ENCODE data around the gene SMYD5. TPM values are rescaled to one million over a fixed set of nuclear protein-coding genes. Genes with fewer than 3 reads are reported as not detected.

Gene SMYD5
- total RNA-seq, 1 experiment from 2014 or later: 37.4 TPM

- no peaks in the 10 kb centered on the region for H3K27me3 ChIP-seq (ENCODE audit: insufficient read depth, low read length)
- RAD21 ChIA-PET (ENCODE audit: low non-redundant PET in 1 of 2, low total read pairs in 2 of 2, uncharacterized antibody in 2 of 2, unreplicated experiment in 2 of 2): no interaction called here
- H3K9me3 ChIP-seq (ENCODE audit: control insufficient read depth in 1 of 2, insufficient read depth in 1 of 2, low read depth in 1 of 2, low read length in 2 of 2): no peaks in the 10 kb centered on the region
- no peak overlapping the region for H2AFZ ChIP-seq (ENCODE audit: low read depth, low read length, poor library complexity, severe bottlenecking)
- BruUV-seq (replicated peaks): no TSS peak
- intact Hi-C loops (cut with micrococcal nuclease): no loop called here
- H3K36me3 ChIP-seq (ENCODE audit: control insufficient read depth in 1 of 2, insufficient read depth in 2 of 2, low read length in 2 of 2): peaks cover 74 to 79% of the 10 kb centered on the region in 2 experiments
- H3K9ac ChIP-seq (ENCODE audit: low read length): no peak overlapping the region
- no peak overlapping the region for H3K4me3 ChIP-seq (replicated peaks in 1 of 2; ENCODE audit: low read depth in 1 of 2, low read length in 2 of 2)
- TF ChIP-seq ATF3 (IDR thresholded peaks at IDR 0.05) (no peak), JUND (IDR thresholded peaks at IDR 0.05) (no peak), ZFX (IDR thresholded peaks at IDR 0.05) (no peak), FOSL1 (IDR thresholded peaks at IDR 0.05; ENCODE audit: low read depth) (no peak), ELF1 (IDR thresholded peaks at IDR 0.05; ENCODE audit: borderline replicate concordance, low read depth) (no peak), YY1 (IDR thresholded peaks at IDR 0.05; ENCODE audit: extremely low read depth, insufficient replicate concordance, low read depth, low read length) (no peak), ZBTB33 (IDR thresholded peaks at IDR 0.05; ENCODE audit: extremely low read depth, insufficient replicate concordance, low read length) (no peak), CEBPB (IDR thresholded peaks at IDR 0.05; ENCODE audit: low read depth) (no peak), CBX3 (IDR thresholded peaks at IDR 0.05; ENCODE audit: low read depth) (no peak), EGR1 (IDR thresholded peaks at IDR 0.05; ENCODE audit: low read depth) (no peak), TCF7L2 (IDR thresholded peaks at IDR 0.05; ENCODE audit: borderline replicate concordance, extremely low read depth, insufficient read depth, insufficient read length) (no peak), EZH2phosphoT487 (IDR thresholded peaks at IDR 0.05; ENCODE audit: borderline replicate concordance) (no peak)
- no peak overlapping the region for H3K4me2 ChIP-seq (ENCODE audit: low read length)
- POLR2A ChIA-PET: no interaction called here
- ATAC-seq: no peak
- no peak for DNase-seq (ENCODE audit: low read depth, low spot score)
- CTCF ChIA-PET: no interaction called here
- no peak overlapping the region for H3K27ac ChIP-seq (ENCODE audit: low read depth, low read length)
- peaks cover 15% of the 10 kb centered on the region; the same call in 1 of the 2 replicates for H4K20me1 ChIP-seq (ENCODE audit: insufficient read depth)
- no peaks in the 10 kb centered on the region for H3K9me2 ChIP-seq (ENCODE audit: insufficient read depth)
- H3K4me1 ChIP-seq (ENCODE audit: control insufficient read depth in 1 of 2, insufficient read depth in 2 of 2, low read length in 2 of 2): no peaks in the 10 kb centered on the region
- H3K79me2 ChIP-seq (ENCODE audit: insufficient read depth, low read length): peaks cover 49% of the 10 kb centered on the region
Measured at GRCh38 chr2:73249636-73250035, 35.6 kb downstream of the SMYD5 start.
